Activated CD4-positive, alpha-beta T cell treated with anti-CD3 and anti-CD28 coated beads, Interleukin-2, amount 10 ng/mL, durations not matched to agents 7 days and 5 days (primary cell): ENCODE data around the gene CCNY. TPM values are rescaled to one million over a fixed set of nuclear protein-coding genes. Genes with fewer than 3 reads are reported as not detected.

Experiments used
- CTCF ChIA-PET: fragments of 350-600 bp; sonication (Branson Sonifier 250); formaldehyde crosslinking; loops from one replicate; lab custom pipeline; 2021; ENCODE audit warnings: antibody characterized with exemption; lab: Charles Lee
- POLR2A ChIA-PET: fragments of 350-600 bp; sonication (Branson Sonifier 250); formaldehyde crosslinking; loops from one replicate; lab custom pipeline; 2021; ENCODE audit warnings: antibody characterized with exemption; lab: Charles Lee
- DNase-seq: peaks from one replicate; pipeline ENCODE4 v3.0.0-alpha.2; 2020
- H3K27ac Mint-ChIP-seq: one replicate; pipeline ENCODE4 v1.8.0; 2021; ENCODE audit warnings: mild to moderate bottlenecking, moderate library complexity, mixed read lengths
- H3K27me3 Mint-ChIP-seq: one replicate; pipeline ENCODE4 v1.8.0; 2021; ENCODE audit warnings: mixed read lengths
- H3K36me3 Mint-ChIP-seq: one replicate; pipeline ENCODE4 v1.8.0; 2021; ENCODE audit warnings: low read depth, mixed read lengths
- H3K4me1 Mint-ChIP-seq: one replicate; pipeline ENCODE4 v1.8.0; 2021; ENCODE audit warnings: mixed read lengths
- H3K4me3 Mint-ChIP-seq: one replicate; pipeline ENCODE4 v1.8.0; 2021; ENCODE audit warnings: mild to moderate bottlenecking, moderate library complexity, mixed read lengths
- H3K9me3 Mint-ChIP-seq: one replicate; pipeline ENCODE4 v1.8.0; 2021; ENCODE audit warnings: mixed read lengths
- total RNA-seq, 2 experiments: library from RNA; stranded (reverse); gene quantifications; one replicate each; pipeline ENCODE4 v1.2.3, GENCODE V29; 2021

The CCNY gene
- total RNA-seq, 2 experiments from 2014 or later, result 67.4 to 76.4 TPM

DNA sequence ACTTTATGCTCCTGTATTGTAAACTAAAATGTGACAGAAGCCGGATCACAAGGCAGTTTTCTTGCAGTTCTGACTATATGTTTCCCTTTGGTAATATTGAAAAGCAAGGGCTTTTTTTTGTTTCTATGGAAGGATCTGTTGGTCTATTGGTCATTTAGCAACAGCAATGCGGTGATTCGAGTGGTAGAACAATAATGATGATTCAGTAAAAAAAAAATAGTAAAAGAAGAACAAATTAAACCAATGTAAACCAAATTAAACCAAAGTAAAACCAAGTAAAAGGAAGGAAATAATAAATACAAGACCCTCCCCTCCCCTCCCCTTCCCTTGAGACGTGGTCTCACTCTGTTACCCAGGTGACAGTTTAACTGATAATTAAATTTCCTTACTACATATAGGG is 17.8 kb upstream of the CCNY start:
- POLR2A ChIA-PET, result no interaction called here
- Mint-ChIP-seq H3K4me1 (peaks cover 5% of the 10 kb centered on the region), H3K4me3 (no peak overlapping the region), H3K9me3 (peaks cover 21% of the 10 kb centered on the region), H3K36me3 (peaks cover 55% of the 10 kb centered on the region), H3K27ac (no peak overlapping the region), H3K27me3 (no peaks in the 10 kb centered on the region)
- CTCF ChIA-PET, result no interaction called here
- DNase-seq, result no peak

- H3K4me3 Mint-ChIP-seq, result no peak overlapping the region
- ChIA-PET CTCF (interaction anchor here (1.1 kb wide), 1 partner anchor 243 kb away, joined by 5 read pairs; no protein-coding TSS in a partner anchor), POLR2A (no interaction called here)
- H3K9me3 Mint-ChIP-seq, result peaks cover 11% of the 10 kb centered on the region
- no peak for DNase-seq
- no peak overlapping the region for H3K27ac Mint-ChIP-seq
- H3K36me3 Mint-ChIP-seq, result peaks cover 49% of the 10 kb centered on the region
- H3K27me3 Mint-ChIP-seq, result no peaks in the 10 kb centered on the region
- H3K4me1 Mint-ChIP-seq, result peaks cover 5% of the 10 kb centered on the region
Measured at GRCh38 chr10:35320341-35320740, 16.0 kb upstream of the CCNY start.

GRCh38 chr10:35322636-35323035 is 13.7 kb upstream of the CCNY start:
- Mint-ChIP-seq H3K27me3 (no peaks in the 10 kb centered on the region), H3K9me3 (peaks cover 8% of the 10 kb centered on the region), H3K4me3 (no peak overlapping the region), H3K4me1 (peaks cover 2% of the 10 kb centered on the region), H3K36me3 (peaks cover 37% of the 10 kb centered on the region), H3K27ac (no peak overlapping the region)
- no peak for DNase-seq
- CTCF ChIA-PET, result no interaction called here
- POLR2A ChIA-PET, result no interaction called here

- Mint-ChIP-seq H3K4me1 (peaks cover 10% of the 10 kb centered on the region), H3K27me3 (no peaks in the 10 kb centered on the region), H3K4me3 (no peak overlapping the region), H3K36me3 (peaks cover 31% of the 10 kb centered on the region), H3K27ac (no peak overlapping the region), H3K9me3 (peaks cover 5% of the 10 kb centered on the region)
- DNase-seq, result no peak
- ChIA-PET CTCF (no interaction called here), POLR2A (no interaction called here)
Measured at GRCh38 chr10:35324196-35324595, 12.1 kb upstream of the CCNY start.

- Mint-ChIP-seq H3K4me1 (peaks cover 20% of the 10 kb centered on the region), H3K27me3 (no peaks in the 10 kb centered on the region), H3K4me3 (no peak overlapping the region), H3K27ac (no peak overlapping the region), H3K36me3 (peaks cover 23% of the 10 kb centered on the region), H3K9me3 (peaks cover 5% of the 10 kb centered on the region)
- ChIA-PET CTCF (interaction anchor here (1.0 kb wide), 1 partner anchor 194 kb away, joined by 3 read pairs; no protein-coding TSS in a partner anchor), POLR2A (no interaction called here)
- no peak for DNase-seq
Measured at GRCh38 chr10:35326466-35327235, 9.7 kb upstream of the CCNY start.

DNA sequence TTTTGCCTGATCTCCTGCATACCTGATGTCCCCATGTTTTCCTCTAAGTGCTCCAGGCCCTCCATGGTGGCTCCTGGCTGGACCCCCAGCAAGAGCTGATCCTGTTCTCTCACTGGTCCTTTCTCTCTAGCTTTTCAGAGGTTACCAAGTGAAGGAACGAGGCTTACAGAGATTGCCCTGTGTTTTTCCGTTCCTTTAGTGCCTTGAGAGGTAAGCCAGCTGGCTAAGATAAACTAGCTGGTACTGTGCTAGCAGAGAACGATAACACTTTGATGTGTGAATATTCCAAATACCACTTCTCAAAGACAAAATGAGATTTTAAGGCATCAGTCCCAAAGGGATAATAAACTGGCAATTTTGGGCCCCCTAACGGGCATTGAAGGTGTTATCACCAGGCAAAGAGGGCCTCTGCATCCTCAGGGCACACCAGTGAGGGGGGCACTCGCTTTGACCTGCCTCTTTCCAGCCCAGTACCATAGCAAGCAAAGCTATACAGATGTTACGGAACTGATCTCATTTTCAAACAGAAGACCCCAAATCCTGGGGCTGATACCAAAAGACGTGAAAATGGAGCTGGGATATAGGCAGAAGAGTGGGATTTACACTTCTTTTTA is 8.4 kb upstream of the CCNY start:
- CTCF ChIA-PET, result interaction anchor here (0.6 to 1.1 kb wide), 4 partner anchors 9 to 42 kb away, joined by 3 to 4 read pairs (median 3); no protein-coding TSS in a partner anchor
- H3K9me3 Mint-ChIP-seq, result no peaks in the 10 kb centered on the region
- peaks cover 20% of the 10 kb centered on the region for H3K4me1 Mint-ChIP-seq
- H3K27me3 Mint-ChIP-seq, result no peaks in the 10 kb centered on the region
- no peak for DNase-seq
- no peak overlapping the region for H3K4me3 Mint-ChIP-seq
- POLR2A ChIA-PET, result interaction anchor here (0.6 kb wide), 1 partner anchor 132 kb away, joined by 4 read pairs; no protein-coding TSS in a partner anchor
- H3K36me3 Mint-ChIP-seq, result peaks cover 15% of the 10 kb centered on the region
- H3K27ac Mint-ChIP-seq, result no peak overlapping the region

GRCh38 chr10:35328404-35329037 is 7.8 kb upstream of the CCNY start:
- H3K27me3 Mint-ChIP-seq, result no peaks in the 10 kb centered on the region
- POLR2A ChIA-PET, result interaction anchor here (0.6 kb wide), 1 partner anchor 132 kb away, joined by 4 read pairs; no protein-coding TSS in a partner anchor

DNA sequence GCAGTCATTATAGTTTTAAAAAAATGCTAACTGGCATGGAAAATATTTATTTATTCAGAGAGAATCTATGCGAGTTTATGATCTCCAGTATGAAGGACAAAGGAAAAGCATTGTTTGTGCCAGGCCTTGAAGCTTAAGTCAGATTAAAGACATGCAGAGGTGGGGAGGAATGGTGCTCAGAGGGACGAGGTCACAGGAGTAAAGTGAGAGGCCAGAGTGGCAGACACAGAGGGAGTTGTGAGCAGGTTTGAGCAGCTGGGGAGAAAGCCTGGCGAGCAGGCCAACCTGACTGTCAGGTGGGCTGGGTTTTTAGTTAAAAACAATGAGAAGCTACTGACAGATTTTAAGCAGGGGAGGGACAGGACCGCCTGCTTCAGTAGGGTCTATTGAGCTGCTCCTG is 6.8 kb upstream of the CCNY start:
- ChIA-PET CTCF (interaction anchor here (1.1 to 1.4 kb wide), 2 partner anchors 17 to 18 kb away, joined by 3 read pairs; no protein-coding TSS in a partner anchor), POLR2A (no interaction called here)
- H3K27ac Mint-ChIP-seq, result no peak overlapping the region
- peaks cover 32% of the 10 kb centered on the region for H3K4me1 Mint-ChIP-seq
- no peaks in the 10 kb centered on the region for H3K9me3 Mint-ChIP-seq
- DNase-seq, result no peak
- H3K4me3 Mint-ChIP-seq, result no peak overlapping the region
- peaks cover 20% of the 10 kb centered on the region for H3K36me3 Mint-ChIP-seq
- H3K27me3 Mint-ChIP-seq, result no peaks in the 10 kb centered on the region

More at GRCh38 chr10:35328404-35329037, 7.8 kb upstream of the CCNY start:
- Mint-ChIP-seq H3K4me1 (peaks cover 25% of the 10 kb centered on the region), H3K9me3 (no peaks in the 10 kb centered on the region), H3K27ac (no peak overlapping the region), H3K4me3 (no peak overlapping the region), H3K36me3 (peaks cover 14% of the 10 kb centered on the region)
- DNase-seq, result no peak
- CTCF ChIA-PET, result interaction anchor here (0.6 to 1.1 kb wide), 3 partner anchors 13 to 43 kb away, joined by 3 to 4 read pairs (median 3); no protein-coding TSS in a partner anchor

- H3K27me3 Mint-ChIP-seq, result no peaks in the 10 kb centered on the region
- H3K4me1 Mint-ChIP-seq, result peaks cover 44% of the 10 kb centered on the region
- POLR2A ChIA-PET, result no interaction called here
Measured at GRCh38 chr10:35331894-35332640, 4.2 kb upstream of the CCNY start.

GRCh38 chr10:35334297-35334696 is 2.0 kb upstream of the CCNY start:
- no peak for DNase-seq
- CTCF ChIA-PET, result no interaction called here
- Mint-ChIP-seq H3K27ac (no peak overlapping the region), H3K36me3 (peaks cover 20% of the 10 kb centered on the region), H3K4me1 (peaks cover 53% of the 10 kb centered on the region), H3K4me3 (peak overlapping the region; percentile 48), H3K27me3 (no peaks in the 10 kb centered on the region), H3K9me3 (no peaks in the 10 kb centered on the region)
- POLR2A ChIA-PET, result no interaction called here

More at GRCh38 chr10:35331894-35332640, 4.2 kb upstream of the CCNY start:
- no peak for DNase-seq
- no peak overlapping the region for H3K4me3 Mint-ChIP-seq
- peaks cover 17% of the 10 kb centered on the region for H3K36me3 Mint-ChIP-seq
- CTCF ChIA-PET, result interaction anchor here (0.6 kb wide), 1 partner anchor 515 kb away, joined by 3 read pairs; no protein-coding TSS in a partner anchor
- no peaks in the 10 kb centered on the region for H3K9me3 Mint-ChIP-seq
- H3K27ac Mint-ChIP-seq, result no peak overlapping the region

DNA sequence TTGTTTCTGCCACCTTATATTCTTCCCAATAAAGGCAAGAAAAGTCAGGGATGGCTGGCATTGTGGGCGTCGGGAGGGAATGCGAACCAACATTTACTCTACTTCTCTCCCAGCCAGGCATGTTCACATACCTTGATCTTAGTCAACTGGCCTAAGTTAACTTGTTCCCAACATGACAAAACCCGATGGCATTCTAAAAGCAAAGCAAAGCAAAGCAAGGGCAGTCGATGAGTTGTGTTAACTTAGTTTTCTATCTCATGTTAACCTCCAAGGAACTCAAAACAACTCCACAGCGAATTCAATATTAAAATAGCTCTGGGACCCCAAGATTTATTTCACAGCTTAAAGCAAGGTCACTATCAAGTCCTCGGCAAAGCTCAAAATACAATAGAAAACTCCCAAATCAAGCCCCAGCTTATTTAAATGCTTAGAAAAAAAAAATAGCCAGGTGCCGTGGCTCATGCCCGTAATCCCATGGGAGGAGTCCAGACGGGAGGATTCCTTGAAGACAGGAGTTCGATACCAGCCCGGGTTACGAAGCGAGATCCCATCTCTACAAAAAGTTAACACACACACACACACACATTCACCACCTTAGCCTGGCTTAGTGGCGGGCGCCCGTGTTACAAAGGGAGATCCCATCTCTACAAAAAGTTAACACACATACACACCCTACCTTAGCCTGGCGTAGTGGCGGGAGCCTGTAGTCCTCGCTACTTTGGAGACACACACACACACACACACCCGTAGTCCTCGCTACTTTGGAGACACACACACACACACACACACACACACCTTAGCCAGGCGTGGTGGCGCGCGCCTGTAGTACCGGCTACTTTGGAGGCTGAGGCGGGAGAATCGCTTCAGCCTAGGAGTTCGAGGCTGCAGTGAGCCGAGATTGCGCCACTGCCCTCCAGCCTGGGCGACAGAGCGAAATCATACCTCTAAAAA is 901 bp upstream of the CCNY start:
- ChIA-PET CTCF (no interaction called here), POLR2A (no interaction called here)
- Mint-ChIP-seq H3K4me3 (peak overlapping the region; percentile 92), H3K27ac (peak overlapping the region; percentile 93), H3K4me1 (peaks cover 52% of the 10 kb centered on the region), H3K9me3 (no peaks in the 10 kb centered on the region), H3K36me3 (peaks cover 19% of the 10 kb centered on the region), H3K27me3 (no peaks in the 10 kb centered on the region)
- peak; percentile 34 for DNase-seq
